Skin of body (tissue), 2 donors: ENCODE data around the gene CD1E. TPM values are rescaled to one million over a fixed set of nuclear protein-coding genes. Genes with fewer than 3 reads are reported as not detected.
"Not testable (repeated sequence)": the region's sequence is repeated elsewhere in the genome, so short reads cannot be mapped to it uniquely, and the experiment has no call there.

ENCODE experiments used
- DNase-seq: peaks from one replicate; lab custom pipeline; 2025; lab: John Stamatoyannopoulos, UW
- total RNA-seq: library from RNA; depleted of rRNA; stranded (reverse); fragments of >200 nt; gene quantifications from one replicate; pipeline ENCODE4 v1.2.3, GENCODE V29; 2014

CD1E gene
- total RNA-seq, 1 donor from 2014 or later = 2.7 TPM

DNA sequence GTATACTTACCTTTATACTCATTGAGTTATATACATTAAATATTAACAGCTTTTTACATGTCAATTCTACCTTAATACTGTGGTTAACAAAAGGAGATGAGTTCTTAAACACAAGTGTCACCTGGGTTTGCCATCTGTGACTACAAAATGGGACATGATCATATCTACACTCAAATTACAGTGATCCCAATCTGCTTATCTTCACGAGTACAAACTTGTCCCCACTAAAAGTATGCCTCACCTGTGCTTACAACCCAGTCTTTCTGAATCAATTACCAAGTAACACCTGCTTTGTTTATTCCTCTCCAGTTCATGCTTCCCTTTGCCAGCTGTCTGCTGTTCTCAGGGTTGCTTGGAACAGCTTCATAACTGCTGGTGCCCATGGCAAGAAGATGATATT lies 8.8 kb downstream of the CD1E start:
- DNase-seq = no peak

DNA sequence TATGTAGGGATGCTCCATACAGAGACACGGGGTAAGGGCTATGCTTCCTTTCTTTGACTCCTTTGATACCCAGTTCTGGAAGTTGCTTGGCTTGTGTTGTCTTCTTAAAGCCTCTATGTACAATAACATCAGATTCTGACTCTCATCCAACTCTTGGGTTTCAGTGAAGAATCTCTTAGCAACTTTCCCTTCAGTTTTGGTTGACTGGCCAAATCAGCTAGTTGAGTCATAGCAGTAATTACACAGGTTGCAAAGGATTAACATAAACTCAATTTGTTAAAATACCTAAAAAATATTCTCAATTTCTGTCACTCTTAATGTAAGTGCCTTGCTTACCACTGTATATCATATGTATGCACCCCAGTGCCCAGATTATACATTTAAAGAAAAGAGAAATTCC lies 9.2 kb downstream of the CD1E start:
- DNase-seq = no peak

DNA sequence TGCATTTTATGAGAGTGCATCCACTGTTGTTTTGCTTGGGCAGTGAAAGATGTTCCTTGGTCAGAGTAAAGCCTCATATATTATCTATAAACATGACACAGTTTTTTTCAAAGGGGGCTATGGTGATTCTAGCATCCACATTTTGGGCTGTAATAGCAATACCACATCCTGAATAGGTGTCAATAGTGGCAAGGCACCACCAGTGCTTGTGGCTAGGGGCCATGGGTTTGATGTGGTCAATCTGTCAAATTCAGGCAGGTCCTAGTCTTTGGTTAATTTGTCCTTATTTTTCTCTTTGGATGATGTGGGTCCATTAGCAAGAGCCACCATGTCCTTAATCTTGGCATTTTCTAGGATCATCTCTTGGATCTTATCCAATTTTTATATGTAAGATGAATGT lies 13.1 kb downstream of the CD1E start:
- DNase-seq = no peak

DNA sequence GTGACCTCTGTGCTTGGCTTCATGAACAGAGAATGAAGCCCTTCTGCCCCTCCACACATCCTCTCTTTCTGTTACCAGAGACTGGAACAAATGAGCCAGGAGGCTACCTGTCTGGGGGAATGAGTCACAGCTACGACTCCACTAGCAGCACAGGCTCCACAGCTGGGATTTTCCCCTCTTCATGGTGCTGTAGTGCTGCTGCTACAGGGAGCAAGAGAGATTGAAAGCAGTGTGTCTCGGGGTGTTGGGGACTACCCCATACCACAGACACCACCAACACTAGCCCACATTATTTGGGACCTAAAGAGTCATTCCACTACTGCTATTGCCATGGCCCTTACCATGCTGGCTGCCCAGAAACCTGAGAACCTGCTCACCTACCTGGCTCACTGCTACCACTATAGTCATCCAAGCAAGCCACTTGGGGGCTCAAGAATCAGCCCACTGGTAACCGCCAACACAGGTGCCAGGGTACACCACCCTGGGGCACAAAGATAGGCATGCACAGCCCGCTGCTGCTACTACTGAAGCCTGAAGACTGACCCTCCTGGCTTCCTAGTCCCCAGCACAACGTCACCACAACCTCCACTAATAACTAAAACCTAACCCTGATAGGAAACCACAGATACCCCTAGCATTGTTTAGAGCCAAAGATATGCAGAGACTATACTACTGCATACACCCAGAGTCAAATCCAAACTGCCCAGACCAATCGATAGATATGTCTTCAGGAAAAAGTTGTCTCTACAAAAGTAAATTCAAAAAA lies 17.7 kb downstream of the CD1E start:
- no peak for DNase-seq

DNA sequence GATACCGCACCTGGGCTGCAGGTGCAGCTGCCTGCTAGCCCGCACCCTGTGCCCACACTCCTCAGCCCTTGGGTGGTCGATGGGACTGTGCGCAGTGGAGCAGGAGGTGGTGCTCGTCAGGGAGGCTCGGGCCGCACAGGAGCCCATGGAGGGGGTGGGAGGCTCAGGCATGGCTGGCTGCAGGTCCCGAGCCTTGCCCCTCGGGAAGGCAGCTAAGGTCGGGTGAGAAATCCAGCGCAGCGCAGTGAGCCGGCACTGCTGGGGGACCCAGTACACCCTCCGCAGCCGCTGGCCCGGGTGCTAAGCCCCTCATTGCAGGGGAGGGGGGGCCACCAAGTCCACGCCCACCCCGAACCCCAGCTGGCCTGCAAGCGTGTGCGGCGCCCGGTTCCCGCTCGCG lies 20.4 kb downstream of the CD1E start:
- not testable (repeated sequence) for DNase-seq

DNA sequence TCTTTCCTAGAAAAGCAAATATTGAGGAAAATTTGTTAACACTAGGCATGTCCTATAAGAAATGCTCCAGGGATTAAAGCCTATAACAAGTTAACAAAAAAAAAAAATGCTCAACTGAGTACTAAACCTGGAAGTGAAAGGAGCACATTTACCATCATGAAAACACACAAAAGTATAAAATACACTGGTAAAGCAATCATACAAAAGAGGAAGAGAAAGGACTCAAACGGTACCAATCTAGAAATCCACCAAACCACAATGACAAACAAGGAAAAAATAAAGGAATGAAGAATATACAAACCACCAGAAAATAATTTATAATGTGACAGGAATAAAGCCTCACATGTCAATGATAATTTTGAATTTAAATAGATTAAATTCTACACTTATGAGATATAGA lies 21.2 kb downstream of the CD1E start:
- no peak for DNase-seq

DNA sequence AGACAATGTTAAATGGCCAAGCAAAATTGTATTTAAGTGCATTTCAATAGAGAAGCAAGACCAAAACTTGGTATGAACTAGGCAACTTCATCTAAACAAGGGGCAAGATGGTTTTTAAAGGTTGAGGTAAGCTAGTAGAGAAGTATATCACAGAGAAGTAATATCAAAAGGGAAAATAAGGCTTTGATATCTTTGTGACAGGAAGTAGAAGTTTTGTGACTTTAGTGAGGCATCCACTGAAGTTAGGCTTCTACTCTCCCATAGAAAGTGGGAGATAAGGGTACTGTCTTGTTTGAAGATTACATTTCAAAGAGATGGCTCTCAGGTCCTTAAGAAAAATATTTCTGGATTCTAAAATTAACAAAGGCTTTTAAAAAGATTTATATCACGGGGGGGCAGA lies 36.6 kb downstream of the CD1E start:
- DNase-seq = no peak

DNA sequence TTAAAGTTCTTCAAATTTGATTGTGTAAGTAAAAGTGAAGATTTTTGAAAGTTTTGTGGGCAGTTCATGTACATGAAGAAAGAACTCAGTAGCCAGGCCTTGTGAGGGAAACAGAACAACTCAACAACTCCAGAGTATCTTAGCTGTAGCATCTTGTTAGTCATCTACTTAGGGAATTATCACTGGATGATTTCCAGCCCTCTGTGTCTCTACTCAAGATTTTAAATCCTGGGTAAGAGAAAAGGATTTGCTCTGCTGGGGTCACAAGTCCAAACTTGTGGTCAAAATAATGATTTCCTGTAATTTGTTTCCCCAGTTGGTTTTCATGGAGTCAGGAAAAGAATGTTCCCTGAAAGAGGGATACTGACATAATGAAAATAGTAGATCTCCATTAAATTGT lies 37.4 kb downstream of the CD1E start:
- no peak for DNase-seq

DNA sequence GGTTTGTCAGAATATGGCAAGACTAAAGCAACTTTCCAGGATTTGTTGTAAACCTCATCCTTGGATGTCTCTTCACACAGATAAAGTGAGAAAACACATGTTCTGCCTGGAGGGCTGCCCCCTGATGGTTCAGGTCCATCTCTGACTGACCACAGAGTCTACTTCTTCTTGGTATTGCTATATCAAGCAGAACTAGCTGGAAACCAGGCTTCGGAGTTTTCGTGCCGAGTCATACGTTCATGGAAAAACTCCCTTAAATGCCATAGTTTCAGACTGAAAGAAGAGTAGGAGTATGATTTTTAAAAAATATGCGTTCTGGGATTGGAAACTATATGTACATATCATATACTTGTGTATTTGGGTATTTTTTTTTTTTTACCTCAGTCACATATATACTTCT lies 39.8 kb downstream of the CD1E start:
- no peak for DNase-seq

DNA sequence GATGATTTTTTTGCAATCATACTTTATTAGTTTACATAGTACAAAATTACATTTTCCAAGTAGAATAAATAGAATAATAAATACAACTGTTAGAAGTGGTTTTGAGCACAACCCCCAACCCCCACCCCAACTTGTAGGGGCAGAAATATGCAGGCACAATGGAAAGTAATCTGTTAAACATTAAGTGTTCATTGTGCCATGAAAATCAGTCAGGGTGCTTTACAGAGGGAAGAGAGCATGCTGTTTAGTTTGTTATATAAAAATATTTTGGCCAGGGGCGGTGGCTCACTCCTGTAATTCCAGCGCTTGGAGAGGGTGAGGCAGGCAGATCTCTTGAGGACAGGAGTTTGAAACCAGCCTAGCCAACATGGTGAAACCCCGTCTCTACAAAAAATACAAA lies 43.0 kb downstream of the CD1E start:
- DNase-seq = no peak

DNA sequence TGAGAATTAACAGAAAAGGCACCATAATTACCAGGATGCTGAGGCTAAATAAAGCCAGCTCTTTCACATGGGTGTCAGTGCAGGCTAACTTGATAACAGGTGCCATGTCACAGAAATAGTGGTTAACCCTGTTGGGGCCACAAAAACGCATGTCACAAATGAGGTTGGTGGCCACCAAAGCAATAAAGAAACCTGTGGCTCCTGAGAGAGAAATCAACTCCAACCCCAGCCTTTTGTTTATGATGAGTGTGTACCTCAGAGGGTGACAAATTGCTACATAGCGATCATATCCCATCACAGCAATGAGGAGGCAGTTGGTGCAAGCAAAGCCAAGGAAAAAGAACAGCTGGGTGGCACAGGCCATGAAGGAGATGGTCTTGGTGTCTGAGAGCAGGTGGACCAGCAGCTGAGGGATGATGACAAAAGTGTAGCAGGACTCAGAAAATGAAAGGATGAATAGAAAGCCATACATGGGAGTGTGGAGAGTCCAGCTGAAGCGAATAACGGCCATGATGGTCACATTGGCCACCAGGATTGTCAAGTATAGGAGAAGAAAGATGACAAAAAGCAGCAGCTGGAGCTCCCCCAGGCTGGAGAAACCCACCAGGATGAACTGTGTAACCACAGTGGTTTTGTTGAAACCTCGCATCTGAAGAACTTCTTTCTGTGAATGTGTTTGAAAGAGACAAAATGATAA lies 45.3 kb downstream of the CD1E start, which contains the start of gene OR10T2:
OR10T2 (minus strand) TSS at position 649 of the 697 bp plus-strand sequence; CDS start at position 649, 0 bp downstream.
- DNase-seq = no peak

DNA sequence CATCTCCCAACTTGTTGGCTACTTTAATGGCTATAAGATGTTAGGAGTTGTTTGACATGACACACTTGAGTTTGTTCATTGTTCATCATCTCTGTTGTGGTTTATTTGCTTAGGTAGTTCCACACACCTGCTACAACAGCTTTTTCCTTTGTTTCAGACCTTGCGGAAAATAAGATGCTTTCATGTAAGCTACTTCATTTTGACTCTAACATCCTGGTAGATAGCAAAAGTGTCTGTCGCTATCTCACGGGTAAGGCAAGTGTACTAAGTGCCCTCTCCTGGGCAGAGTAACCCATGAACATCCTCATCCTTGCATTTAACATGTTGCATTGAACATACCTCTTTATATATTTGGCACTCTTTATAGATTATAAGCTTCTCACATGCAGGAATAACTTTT lies 47.2 kb downstream of the CD1E start:
- DNase-seq = no peak

DNA sequence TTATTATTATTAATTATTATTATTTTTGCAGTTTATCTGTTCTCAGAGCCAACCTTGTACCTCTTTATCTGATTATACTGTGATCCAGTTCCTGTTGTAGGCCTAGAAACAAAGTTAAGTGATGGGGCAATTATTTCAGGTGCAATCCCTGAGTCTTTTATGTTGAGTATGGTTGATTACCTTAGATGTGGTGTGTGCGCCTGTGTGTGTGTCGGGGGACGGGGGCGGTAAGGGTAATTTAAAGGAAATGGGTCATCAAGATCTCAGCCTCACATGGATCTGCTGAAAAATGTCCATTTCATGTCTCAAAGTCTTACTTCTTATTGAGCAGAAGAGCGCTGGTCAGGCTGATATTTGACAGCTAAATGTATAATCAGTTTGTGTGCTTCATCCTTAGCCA lies 53.4 kb downstream of the CD1E start:
- DNase-seq = no peak

Other genes starting within 250 kb of the CD1E start
- gene CD1D, start 173.0 kb upstream of the CD1E start, total RNA-seq = 1.3 TPM
- gene CD1A, start 99.5 kb upstream of the CD1E start, total RNA-seq = 1.8 TPM
- 1.7 TPM for gene CD1C, start 64.0 kb upstream of the CD1E start, total RNA-seq
- gene CD1B, start 22.4 kb upstream of the CD1E start, total RNA-seq = not detected
- not detected for gene OR10T2, start 45.6 kb downstream of the CD1E start, total RNA-seq
- not detected for gene OR10K2, start 72.3 kb downstream of the CD1E start, total RNA-seq
- gene OR10K1, start 107.9 kb downstream of the CD1E start, total RNA-seq = not detected
- not detected for gene OR10R2, start 118.3 kb downstream of the CD1E start, total RNA-seq
- not detected for gene OR6Y1, start 200.5 kb downstream of the CD1E start, total RNA-seq
- not detected for gene OR6P1, start 216.7 kb downstream of the CD1E start, total RNA-seq
- not detected for gene OR10X1, start 226.0 kb downstream of the CD1E start, total RNA-seq